GM10266 (cell line): ENCODE data around the gene TTC21B.

Experiments used
- DNase-seq: peaks from one replicate; pipeline ENCODE4 v3.0.0; 2012; ENCODE audit errors: extremely low spot score
- TF ChIP-seq, protein P1 (sequence below): IDR thresholded peaks from 2 replicates; pipeline ENCODE4 v1.5.1; 2012; ENCODE audit warnings: mild to moderate bottlenecking, low read depth; ENCODE audit not compliant: control insufficient read depth, insufficient read depth; ENCODE audit errors: missing control alignments

The TTC21B gene

DNA sequence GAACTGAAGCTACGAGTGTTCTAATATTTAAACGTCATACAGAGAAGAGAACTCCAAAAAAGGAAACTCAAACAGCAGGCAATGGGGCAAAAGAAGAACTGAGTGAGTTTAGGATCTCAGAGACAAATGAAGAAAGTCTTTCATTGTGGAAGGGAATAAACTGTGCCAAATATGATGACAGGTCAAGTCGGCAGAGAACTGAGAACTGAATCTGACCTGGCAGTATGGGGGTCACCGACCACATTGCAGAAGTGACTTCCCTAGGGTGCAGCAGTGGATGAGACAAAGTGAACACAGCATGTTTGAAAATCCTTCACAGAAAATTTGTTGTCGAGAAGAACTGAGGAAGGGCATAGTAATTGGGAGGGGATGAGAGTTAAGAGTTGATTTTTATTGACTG is 55.9 kb downstream of the TTC21B start:
- TF ChIP-seq, protein P1, sequence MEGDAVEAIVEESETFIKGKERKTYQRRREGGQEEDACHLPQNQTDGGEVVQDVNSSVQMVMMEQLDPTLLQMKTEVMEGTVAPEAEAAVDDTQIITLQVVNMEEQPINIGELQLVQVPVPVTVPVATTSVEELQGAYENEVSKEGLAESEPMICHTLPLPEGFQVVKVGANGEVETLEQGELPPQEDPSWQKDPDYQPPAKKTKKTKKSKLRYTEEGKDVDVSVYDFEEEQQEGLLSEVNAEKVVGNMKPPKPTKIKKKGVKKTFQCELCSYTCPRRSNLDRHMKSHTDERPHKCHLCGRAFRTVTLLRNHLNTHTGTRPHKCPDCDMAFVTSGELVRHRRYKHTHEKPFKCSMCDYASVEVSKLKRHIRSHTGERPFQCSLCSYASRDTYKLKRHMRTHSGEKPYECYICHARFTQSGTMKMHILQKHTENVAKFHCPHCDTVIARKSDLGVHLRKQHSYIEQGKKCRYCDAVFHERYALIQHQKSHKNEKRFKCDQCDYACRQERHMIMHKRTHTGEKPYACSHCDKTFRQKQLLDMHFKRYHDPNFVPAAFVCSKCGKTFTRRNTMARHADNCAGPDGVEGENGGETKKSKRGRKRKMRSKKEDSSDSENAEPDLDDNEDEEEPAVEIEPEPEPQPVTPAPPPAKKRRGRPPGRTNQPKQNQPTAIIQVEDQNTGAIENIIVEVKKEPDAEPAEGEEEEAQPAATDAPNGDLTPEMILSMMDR, result no peak
- DNase-seq, result no peak

DNA sequence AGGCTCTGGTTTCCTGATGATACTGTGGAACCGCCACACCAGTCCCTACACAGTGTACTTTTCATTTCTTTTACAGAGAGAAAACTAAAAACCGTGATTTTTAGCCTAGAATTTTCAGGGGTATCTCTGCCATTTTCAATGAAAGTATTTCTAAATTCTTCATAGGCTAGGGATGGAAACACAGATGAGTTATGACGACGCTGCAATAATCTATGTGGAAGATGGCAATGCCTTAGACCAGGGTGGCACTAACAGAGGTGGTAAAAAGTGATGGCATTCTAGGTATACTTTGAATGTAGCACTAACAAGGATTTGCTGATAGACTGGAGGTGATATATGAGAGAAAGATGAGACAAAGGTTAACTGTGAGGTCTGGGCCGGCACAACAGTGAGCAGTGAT is 56.5 kb downstream of the TTC21B start:
- TF ChIP-seq, protein P1, result no peak
- no peak for DNase-seq

DNA sequence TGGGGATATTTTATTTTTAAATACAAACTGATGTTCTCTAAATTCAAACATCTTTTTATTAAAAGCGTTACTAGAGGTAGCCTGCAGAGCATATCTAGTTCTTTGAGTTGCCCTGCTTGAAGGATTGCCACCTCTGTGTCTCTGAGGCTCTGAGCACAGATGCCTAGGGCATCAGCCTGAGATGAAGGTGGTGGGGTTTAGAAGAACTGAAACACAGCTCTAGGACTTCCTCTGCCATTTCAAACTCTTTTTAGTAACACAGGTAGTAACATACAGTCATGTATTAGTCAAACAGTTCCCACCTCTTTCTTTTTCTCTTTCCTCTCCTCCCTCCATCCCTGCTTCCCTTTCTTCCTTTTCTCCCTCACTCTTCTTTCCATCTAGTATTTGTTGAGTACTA is 57.6 kb downstream of the TTC21B start:
- no peak for DNase-seq
- TF ChIP-seq, protein P1, result no peak

DNA sequence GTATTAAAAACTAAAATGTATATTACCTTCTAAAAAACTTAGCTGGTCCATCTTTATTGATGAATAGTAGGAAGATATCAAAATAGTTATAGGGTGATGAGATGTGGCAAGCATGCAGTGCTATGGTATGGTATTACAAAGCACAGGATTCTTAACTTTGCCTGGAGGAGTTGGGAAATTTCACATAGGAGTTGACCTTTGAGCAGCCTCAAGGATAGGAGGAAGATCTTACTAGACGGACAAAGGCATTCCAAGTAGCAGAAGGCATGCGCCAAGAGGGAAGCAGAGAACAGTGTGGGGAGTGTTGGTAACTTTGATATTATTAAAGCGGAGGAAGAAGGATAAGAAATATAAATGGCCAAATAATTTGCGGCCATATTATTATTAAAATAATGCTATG is 60.0 kb downstream of the TTC21B start:
- DNase-seq, result no peak
- TF ChIP-seq, protein P1, result no peak

DNA sequence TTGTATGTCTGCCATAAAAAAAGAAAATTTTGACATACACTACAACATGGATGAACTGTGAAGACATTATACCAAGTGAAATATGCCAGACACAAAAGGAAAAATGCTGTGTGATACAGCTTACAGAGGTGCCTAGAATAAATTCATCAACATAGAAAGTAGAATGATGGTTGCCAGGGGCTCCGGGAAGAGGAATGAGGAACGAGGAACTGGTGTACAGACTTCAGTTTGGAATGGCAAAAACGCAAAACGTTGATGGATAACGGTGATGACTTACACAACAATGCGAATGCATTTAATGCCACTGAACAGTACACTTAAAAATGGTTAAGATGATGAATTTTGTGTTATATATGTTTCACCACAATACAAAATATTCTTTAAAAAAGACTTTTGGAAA is 61.0 kb downstream of the TTC21B start:
- TF ChIP-seq, protein P1, result no peak
- no peak for DNase-seq

DNA sequence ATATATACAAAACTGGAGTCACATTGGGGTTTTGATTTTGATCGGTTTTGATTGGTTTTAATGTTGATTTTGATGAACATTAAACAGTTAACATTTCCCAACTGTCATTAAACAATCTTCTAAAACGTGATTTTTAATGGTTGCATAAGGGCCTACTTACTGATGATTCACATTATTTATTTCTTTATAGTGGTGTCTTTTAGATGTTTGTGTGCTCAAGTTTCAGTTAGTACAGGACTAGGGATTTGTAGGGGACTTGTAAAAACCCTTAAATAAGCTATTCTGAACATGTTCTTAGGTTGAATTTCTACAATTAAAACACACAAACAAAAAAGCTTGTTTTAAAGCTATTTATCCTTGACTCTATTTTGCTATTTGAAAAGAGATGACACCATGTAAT is 61.6 kb downstream of the TTC21B start:
- TF ChIP-seq, protein P1, result no peak
- no peak for DNase-seq

DNA sequence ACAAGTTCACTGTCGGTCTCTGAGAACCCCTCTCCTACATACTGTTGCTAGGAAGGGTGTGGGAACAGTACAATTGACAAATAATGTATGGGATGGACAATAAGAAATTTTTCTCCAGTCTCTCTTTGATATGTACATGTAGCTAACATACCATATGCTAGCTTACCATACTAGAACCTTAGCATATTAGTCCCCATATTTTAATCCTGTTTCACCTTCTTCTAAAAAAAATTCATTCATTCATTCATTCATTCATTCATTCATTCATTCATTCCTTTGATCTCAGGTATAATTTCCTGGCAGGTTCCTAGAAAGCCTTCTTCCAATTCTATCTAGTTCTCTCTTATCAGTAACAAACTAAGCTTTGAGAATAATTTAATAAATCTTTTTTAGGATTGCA is 62.2 kb downstream of the TTC21B start:
- no peak for DNase-seq
- TF ChIP-seq, protein P1, result no peak
